Dermis microvascular lymphatic vessel endothelial cell (primary cell): ENCODE results near the gene LSR. TPM values are rescaled to one million over a fixed set of nuclear protein-coding genes. Genes with fewer than 3 reads are reported as not detected.
"Not testable (repeated sequence)": the region's sequence is repeated elsewhere in the genome, so short reads cannot be mapped to it uniquely, and the experiment has no call there.

ENCODE experiments used
- DNase-seq, 2 donors: peaks; one replicate each; pipeline versions ENCODE4 v3.0.0 to v3.0.0-alpha.2; 2010; ENCODE audit warnings: low read depth in 2 of 2
- total RNA-seq: library from RNA; depleted of rRNA; stranded (reverse); fragments of >200 nt; gene quantifications from 2 replicates; pipeline ENCODE4 v1.2.1, GENCODE V29; 2014

Gene LSR
- total RNA-seq, 1 donor from 2014 or later, result 0.26 TPM

DNA sequence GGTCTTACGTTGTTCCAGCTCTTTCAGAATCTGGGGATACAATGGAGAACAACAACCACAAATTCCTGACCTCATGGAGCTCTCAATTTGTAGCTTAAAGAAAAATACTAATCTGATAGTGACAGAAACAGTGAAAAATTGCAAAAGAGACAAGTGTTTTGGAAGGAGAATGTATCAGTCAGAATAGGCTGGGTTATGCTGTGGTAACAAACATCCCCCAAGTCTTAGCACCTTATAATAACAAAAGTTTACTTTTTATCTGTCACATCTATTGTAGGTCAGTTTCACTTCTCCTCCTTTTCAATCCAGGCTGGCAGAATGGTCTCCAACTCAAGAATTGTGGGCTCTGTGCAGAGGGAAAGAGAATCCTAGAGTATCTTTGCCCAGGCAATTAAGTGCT lies 29.8 kb upstream of the LSR start:
- DNase-seq, result no peak

DNA sequence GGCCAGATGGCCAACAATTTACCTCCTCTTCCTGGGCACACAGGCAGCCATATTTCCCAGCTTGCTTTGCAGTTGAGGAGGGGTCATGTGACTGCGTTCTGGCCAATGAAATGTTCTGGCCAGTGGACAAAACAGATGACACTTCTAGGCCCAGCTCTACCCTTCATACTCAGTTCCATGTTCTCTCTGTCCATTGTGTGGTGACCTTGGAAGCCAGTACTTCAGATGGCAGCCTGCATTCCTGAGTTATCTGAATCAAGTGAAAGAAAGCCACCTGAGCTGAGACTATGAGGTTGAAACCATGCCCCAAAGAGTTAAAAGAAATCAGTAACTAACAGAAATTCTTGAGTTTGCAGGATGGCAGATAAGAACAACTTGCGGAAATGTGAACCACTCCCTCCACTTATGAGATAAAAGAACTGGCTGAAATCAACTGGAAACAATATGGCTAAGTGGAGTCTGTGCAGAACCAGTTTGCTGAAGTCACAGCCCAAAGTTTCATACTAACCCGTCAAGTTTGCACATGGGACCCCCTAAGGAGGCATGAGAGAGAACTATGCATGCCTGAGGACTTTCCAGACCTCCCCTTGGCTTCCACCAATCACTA lies 28.4 kb upstream of the LSR start:
- DNase-seq, result no peak

DNA sequence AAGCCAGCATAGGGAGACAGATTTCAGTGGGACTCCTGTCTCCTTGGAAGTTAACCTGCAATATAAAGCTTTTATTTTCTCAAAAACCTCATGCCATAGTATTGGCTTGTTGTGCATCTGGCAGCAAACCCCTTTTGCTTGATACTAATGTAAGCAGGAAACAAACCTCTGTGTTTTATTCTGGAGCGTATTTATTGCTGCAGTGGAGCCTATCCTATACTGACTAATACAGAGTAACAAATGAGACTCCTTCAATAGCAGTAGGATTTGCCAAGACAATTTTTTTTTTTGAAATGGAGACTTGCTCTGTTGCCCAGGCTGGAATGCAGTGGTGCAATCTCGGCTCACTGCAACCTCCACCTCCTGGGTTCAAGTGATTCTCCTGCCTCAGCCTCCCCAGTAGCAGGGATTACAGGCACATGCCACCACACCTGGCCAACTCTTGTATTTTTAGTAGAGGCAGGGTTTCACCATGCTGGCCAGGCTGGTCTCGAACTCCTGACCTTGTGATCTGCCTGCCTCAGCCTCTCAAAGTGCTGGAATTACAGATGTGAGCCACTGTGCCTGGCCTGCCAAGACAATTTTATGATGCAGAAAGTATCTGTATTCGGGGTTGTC lies 27.7 kb upstream of the LSR start:
- DNase-seq, result not testable (repeated sequence)

DNA sequence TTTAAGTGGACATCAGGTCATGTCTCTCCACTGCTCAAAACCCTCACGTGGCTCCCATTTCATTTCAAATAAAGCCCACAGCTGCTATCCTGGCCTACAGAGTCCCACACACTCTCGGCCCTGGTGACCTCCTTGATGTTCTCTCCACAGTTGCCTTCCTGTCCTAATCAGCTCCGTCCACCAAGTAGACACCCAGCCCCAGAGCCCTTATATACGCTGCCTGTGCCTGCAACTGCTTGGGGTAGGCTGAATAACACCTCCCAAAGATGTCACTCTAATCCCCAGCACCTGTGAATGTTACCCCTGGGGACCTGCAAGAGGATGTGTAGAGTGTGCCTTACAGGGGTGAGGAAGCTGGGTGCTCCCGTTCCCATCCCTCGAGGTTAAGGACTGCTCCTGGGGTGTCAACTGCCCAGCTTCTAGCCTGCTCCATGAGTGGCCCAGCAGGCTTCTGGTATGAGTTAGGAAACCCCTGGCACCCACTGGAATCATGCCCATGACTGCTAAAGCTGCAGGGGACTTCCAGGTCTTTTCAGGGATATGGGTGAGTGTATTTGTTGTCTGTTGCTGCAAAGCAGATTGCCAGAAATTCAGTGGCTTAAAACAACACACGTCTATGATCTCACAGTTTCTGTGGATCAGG lies 26.3 kb upstream of the LSR start:
- DNase-seq, result no peak

DNA sequence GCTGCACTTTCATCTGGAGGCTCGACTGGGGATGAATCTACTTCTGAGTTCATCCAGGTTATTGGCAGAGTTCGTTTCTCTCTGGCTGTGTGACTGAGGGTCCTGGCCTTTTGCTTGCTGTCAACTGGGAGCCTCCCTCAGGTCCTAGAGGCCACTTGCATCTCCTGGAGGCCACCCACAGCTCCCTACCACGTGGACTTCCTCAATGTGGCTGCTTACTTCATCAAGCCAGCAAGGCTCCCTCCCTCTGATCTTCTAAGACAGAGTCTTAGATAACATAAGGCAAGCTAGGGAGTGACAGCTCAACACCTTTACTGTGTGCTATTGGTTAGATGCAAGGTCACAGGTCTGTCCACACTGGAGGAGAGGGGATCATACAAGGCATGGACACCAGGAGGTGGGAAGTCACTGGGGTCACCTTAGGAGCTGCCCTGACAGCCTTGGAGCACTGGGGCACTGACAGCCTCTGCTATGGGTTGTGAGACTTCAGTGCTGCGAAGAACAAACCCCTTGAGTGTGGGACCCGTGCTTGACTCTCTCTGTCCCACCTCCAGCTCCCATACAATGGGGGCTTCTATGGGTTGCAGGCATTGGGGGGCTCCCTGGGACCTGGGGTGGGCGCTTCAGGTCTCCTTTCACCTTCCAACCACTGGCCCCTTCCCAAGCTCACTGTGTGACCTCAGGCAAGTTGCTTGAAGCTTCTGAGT lies 25.6 kb upstream of the LSR start:
- DNase-seq, result no peak

DNA sequence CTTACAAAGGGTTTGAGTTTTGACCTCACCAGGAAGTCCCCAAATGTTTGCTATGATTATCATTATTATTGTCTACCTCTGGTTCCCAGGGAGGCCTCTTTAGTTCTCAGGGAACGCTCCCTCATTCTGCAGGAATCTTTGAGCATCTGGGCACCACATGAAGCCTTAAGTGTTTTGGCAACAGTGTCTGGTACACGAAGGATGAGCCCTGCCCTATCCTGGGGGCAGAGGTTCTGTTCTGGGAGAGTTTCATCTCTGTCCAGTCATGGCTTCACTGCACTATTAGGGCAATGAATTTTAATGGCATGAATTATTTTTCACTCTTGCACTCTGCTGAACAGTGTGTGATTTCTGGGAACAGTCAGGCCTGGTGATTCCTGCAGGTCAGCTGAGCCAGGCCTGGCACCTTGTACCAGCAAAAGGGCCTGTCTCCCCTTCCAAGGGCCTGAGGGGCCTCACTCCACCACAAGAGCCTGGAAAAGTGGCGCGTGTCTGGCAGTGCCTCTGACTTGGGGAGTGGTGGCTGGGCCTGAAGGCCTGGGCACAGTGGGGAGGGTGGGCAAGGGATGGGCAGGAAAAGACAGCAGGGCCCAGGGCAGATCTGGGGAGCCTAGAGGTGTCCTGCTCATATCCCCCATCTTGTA lies 24.8 kb upstream of the LSR start:
- DNase-seq, result no peak

DNA sequence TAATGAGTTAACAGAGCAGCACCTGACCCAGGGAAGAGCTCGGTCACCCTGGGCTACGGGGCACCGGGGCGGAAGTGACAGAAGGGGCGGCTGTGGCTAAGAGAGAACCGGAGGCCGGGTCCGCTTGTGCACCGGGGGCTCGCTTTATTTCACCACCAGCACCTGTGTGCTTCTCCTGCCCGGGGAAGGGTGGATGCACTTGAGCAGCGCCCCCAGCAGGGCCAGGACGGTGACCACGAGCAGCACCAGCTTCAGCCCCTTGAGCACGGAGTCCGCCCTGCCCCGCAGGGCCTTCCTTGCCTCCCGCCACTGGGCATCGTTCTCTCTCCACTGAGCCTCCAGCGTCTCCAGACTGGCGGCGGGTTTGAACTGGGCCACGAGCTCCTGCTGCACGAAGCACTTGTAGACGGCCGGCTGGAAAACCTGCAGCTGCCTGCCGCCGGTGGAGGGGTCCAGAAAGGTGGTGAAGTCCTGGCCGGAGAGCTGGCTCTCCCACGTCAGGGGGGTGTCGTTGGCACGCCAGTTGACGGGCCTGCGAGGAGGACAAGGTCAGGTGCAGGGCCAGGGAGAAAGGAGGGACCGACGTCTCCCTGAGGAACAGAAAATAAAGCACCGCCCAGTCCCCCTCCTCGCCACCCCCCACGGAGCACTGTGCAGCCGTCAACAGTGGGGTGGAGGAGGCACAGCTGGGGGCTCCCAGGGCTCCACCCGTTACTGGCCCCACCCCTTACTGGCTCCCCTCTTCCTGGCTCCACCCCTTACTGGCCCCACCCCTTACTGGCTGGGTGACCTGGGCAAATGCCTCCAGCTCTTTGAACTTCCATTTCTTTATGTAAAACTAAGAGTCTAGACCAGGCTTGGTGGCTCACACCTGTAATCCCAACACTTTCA lies 23.9 kb upstream of the LSR start:
- DNase-seq, result no peak

DNA sequence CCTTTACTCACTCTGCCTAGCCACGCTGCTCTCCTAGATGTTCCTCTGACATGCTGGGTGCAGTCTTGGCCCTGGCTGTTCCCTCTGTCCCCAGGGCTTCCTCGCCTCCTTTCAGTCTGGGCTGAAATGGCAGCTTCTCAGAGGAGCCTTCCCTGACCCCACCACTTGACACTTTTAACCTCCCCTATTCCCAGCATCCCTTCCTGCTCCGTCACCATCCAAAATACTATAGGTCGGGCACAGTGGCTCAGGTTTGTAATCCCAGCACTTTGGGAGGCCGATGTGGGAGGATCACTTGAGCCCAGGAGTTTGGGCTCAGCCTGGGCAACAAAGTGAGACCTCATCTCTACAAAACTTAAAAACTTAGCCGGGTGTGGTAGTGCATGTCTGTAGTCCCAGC lies 22.9 kb upstream of the LSR start:
- DNase-seq, result no peak

DNA sequence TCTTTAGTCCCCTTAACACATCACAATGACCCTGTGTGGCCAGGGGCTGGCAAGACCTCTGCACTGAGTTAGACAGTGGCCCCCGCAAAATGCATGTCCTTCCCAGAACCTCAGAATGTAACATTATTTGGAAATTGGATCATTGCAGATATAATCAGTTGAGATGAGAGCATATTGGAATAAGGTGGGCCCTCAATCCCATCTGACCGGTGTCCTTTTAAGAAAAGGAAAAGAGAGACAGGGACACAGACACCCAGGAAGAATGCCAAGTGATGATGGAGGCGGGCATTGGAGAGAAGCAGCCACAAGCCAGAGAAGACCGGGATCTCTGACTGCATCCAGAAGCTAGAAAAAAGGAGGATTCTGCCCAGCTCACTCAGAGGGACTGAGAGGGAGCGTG lies 22.1 kb upstream of the LSR start:
- no peak for DNase-seq

DNA sequence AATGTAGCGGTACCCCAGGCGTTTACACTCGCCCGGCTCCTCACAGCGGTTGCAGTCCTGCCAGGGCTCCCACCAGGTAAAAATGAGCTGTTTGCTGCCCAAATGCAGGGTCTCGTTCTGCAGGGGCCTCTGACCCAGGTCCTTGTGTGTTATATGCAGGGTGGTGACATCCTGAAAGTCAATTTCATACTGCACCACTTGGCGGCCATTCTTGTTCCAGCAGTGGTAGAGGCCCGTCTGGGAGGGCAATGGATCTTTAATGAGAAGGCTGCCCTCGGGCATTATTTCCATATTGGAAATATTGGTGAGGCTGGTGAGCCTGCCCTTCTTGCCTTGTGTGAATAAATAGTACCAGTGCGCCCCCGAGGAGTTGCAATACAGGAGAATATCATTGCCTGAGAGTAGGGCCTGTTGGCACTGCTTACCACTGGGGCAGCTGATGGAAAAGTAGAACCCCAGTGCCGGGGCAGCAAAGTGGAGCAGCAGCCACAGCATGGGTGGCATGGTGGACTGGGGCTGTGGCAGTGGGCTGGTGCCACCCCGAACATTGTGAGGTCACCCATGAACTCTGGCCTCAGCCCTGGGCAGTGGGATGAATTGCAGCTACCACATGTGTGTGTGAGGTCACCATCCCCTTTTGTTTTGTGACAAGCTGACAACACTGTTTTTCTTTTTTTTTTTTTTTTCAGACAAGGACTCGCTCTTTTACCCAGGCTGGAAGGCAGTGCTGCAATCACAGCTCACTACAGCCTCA lies 20.4 kb upstream of the LSR start, which contains the start of gene FAM187B:
TSS of gene FAM187B (minus strand) at position 563 of the 754 bp plus-strand sequence. CDS start at position 504, 59 bp downstream.
- no peak for DNase-seq

DNA sequence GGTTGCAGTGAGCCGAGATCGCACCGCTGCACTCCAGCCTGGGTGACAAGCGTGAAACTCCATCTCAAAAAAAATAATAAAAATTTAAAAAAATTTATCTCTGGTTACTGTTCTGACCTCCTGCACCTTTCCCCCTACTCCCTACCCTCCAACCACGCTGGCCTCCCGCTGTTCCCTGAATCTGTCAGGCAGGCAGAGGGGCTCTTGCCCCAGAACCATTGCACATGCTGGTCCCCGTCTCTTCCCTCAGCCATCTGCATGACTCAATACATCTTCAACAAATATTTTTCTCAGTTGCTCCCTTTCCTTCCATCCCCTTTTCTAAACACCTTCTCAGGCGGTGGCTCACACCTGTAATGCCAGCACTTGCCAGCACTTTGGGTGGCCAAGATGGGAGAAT lies 19.2 kb upstream of the LSR start:
- DNase-seq, result no peak

DNA sequence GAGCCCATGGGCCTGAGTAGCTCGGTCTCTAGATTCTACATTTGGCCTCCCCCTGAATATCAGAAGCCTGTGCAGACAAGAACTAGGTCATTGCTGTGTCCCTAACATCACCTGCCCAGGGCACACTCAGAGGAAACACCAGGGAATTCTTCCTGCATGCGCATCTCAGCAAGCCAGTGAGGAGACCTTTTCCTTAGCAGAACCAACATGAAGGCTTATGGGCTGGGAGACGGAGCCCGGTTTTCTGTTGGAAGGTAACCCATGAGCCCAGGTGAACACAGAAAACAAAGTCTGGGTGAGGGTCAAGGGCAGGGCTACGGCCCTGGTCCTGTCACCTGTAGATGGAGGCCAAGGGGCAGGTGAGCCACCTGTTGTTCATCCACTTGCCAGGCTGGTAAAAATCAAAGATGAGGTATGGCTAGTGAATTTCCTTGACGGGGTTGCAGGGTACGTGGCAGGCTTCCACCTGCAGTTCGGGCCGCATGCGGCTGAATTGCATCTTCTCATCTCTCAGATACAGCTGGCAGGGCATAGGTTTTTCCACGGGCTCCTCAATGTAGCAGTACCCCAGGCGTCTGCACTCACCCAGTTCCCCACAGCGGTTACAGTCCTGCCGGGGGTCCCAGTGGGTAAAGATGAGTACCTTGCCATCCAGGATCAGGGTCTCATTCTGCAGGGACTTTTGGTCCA lies 16.7 kb upstream of the LSR start:
- no peak for DNase-seq

DNA sequence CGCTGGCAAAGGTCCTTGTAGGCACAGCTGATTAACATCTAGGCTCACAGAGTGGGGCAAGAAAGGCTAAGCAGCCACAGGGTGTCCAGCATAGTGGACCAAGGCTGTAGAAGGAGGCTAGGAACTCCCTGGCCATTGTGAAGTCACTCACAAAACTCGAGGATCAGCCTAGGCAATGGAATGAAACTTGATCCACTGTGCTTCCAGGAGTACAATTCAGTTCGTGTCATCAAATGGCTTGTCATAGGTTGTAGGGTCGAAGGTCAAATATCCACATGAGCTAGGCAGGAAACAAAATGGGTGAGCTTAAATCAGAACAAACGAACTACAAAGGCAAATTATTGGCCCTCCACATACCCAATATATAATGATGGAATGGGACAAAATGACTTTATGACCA lies 15.9 kb upstream of the LSR start:
- DNase-seq, result no peak

DNA sequence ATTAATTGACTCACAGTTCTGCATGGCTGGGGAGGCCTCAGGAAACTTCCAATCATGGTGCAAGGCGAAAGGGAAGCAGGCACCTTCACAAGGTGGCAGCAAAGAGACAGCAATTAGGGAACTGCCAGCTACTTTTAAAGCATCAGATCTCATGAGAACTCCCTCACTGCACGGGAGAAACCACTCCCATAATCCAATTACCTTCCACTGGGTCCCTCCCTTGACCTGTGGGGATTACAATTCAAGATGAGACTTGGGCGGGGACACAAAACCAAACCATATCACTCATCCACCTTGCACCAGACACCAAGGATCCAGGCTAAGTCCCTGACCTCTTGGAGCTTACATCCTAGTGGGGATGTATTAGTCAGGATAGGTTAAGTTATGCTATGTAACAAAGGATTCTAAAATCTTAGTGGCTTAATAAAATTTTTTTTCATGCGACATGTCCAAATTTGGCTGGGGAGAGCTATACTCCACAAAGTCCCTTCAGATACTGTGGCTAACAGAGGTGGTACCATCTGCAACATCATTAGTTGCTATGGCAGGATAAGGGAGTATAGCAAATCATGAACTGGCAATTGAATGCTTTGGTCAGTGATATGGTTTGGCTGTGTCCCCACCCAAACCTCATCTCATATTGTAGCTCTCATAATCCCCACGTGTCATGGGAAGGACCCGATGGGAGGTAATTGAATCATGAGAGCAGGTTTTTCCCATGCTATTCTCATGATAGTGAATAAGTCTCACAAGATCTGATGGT lies 12.0 kb upstream of the LSR start:
- no peak for DNase-seq

DNA sequence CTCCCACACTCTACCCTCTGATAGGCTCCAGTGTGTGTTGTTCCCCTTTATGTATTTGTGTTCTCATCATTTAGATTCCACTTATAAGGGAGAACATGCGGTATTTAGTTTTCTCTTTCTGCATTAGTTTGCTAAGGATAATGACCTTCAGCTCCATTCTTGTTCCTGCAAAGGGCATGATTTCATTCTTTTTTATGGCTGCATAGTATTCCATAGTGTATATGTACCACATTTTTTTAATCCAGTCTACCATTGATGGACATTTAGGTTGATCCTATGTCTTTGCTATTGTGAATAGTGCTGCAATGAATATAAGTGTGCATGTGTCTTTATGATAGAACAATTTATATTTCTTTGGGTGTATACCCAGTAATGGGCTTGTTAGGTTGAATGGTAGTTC lies 9.2 kb upstream of the LSR start:
- DNase-seq, result not testable (repeated sequence)

DNA sequence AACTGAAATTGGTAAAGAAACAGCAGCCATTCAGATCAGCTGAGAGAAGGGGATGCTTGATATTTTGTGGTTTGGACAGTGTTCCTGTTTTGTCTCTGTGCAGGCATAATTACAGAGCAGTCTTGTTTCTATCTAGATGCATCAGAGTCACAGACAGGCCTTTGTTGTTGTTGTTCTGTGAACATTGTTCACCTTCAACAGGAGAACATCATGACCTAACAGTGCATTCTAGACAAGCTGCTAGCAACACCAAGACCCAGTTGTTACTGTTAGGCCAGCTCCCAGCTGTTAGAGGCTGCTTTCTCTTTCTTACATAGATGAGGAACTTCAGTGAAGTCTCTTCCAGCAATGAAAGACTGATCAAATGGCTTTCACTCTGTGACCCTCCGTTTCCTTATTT lies 8.5 kb upstream of the LSR start:
- DNase-seq, result no peak

DNA sequence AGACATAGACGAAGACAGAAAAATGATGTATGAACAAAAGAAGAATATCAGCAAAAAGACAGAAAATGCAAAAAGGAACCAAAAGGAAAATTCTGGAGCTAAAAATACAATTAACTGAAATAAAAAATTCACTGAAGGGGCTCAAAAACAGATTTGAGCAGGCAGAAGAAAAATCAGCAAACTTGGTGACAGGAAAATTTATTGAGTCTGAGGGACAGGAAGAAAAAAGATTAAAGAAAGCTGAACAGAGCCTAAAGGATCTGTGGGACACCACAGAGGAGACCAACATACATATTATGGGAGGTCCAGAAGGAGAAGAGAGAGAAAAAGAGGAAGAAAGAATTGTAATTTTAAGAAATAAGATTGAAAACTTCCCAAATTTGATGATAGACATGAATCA lies 7.4 kb upstream of the LSR start:
- DNase-seq, result no peak

DNA sequence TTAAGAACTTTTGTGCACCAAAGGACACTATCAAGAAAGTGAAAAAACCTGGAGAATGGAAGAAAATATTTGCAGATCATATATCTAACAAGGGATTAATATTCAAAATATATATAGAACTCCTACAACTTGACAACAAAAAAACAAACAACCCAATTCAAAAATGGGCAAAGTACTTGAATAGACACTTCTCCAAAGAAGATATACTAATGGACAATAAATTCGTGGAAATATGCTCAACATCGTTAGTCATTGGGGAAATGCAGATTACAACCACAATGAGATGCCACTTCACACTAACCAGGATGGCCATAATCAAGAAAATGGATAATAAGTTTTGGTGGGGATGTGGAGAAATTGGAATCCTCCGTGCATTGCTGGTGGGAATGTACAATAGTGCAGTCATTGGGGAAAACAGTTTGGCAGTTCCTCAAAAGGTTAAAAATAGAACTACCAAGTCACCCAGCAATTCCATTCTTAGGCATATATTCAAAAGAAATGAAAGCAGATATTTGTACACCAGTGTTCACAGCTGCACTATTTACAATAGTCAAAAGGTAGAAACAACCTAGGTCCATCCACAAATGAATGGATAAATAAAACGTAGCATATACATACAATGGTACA lies 2.2 kb upstream of the LSR start:
- DNase-seq, result no peak
